CD4-positive, alpha-beta T cell treated with Interleukin-4 for 1 hour (primary cell): ENCODE measurements around the gene UBQLN1.
A peak's percentile ranks its signal among the peaks of the same experiment; 100 is the strongest.
"Not testable (repeated sequence)": the region's sequence is repeated elsewhere in the genome, so short reads cannot be mapped to it uniquely, and the experiment has no call there.

Experiments
- DNase-seq, 2 donors: peaks; one replicate each; pipeline ENCODE4 v3.0.0-alpha.2; 2020 to 2022

UBQLN1 gene

DNA sequence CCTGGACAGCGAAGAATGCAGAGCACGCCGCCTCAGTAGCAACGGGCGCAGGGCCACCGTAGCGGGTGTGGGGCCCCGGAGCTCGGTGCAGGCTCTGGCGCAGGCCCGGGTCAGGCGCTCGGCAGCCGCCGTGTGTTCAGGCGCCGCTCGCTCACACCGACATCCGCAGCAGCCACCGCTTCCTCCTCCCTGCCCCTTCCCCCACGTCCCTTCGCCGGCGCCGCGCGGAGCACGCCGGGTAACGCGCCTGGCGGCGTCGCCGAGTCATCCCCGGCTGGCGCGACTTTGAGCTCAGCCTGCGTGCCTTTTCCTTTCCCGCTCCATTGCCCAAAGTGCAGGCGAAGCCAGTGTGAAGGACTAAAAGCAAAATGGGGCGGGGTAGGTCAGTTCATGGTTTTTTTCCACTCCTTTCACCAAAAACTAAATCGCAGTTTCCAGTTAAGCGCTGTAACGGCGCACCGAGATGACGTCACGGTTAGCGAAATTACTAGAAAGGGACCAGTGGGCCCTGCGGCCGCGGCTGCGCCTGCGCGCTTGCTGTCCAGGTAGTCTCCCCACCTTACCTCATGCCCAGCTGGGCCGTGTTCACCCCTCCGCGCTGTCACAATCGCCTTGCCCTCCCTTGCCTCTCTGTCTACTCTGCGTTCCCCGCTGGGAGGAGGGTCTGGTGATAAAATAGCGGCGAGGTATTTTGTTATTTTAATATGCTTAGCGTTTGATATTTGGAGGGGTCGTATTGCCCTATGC, at the start of gene UBQLN1:
Gene UBQLN1, minus strand, starts transcription at position 191 of the 747 bp plus-strand sequence. CDS start 279 bp downstream, outside the sequence.
- DNase-seq, result peak; percentile 92

DNA sequence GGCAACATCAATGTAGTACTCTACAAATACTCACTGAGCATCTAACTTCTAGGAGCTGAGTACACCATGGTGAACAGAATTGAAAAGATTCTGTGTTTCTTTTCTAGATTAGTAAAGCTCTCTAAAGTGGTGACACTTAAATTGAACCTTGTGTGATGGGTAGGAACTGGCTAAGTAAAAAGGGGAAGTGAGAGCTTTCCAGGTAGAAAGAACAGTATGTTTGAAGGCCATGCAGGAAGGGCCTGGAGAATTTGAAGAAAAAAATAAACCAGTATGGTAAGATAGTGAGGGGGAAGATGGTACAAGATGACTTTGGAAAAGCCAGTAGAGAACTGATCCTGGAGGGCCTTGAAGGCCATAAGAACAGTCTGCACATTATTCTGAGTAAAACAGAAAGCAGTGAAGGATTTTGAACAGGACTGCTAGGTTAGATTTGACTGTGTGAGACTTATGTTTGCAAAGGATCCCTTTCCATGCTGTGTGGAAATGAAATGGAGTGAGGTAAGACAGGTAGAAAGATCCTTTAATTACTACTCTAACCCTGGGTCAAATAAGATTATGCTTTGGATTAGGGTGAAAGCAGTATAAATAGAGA, 46.7 kb upstream of the UBQLN1 start:
- DNase-seq, result no peak

DNA sequence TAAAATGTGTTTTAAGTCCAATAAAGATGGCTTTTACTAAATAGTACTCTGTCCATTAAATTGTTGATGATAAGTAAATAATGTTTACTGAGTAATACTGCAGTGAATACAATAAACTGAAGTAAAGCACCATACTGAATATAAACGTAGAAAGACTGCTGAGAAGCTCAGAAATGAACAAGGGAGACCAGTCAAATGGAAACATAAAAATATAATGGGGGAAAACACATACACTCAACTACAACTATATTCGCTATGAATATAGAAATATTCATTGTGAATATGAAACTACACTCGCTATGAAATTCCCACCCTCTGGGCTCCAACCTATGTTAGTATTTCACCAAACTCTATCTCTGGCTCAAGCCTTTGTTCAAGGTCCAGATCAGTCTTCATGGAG, 41.9 kb upstream of the UBQLN1 start:
- DNase-seq, result no peak

DNA sequence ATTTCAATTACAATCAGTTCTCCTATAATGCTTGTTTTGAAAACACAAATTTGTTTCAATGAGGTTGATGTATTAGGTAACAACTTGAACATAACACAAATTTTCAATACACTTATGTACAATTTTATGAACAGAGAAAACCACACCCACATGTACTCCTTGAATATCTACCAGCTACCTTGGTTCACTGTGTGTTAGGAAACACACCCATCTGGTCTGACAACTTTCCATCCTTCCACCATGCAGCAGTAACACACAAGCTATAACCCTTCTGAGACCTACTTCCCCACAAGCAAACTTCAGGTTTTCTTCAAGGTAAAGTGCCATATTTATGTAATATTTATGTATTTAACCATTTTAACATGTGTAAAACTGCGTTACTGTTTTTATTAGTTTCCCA, 36.4 kb upstream of the UBQLN1 start:
- no peak for DNase-seq

DNA sequence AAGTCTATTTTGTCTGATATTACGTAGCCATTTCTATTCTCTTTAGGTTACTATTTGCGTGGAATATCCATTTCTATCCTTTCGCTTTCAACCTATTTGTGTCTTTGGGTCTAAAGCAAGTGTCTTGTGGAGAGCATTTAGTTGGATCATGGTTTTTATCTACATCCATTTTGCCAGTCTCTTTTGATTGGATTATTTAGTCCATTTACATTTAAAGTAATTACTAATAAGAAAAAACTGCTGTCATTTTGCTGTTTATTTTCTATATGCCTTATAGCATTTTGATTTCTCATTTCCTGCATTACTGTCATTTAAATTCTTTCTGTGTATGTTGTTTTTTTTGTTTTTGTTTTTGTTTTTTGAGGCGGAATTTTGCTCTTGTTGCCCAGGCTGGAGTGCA, 26.0 kb upstream of the UBQLN1 start:
- DNase-seq, result no peak

DNA sequence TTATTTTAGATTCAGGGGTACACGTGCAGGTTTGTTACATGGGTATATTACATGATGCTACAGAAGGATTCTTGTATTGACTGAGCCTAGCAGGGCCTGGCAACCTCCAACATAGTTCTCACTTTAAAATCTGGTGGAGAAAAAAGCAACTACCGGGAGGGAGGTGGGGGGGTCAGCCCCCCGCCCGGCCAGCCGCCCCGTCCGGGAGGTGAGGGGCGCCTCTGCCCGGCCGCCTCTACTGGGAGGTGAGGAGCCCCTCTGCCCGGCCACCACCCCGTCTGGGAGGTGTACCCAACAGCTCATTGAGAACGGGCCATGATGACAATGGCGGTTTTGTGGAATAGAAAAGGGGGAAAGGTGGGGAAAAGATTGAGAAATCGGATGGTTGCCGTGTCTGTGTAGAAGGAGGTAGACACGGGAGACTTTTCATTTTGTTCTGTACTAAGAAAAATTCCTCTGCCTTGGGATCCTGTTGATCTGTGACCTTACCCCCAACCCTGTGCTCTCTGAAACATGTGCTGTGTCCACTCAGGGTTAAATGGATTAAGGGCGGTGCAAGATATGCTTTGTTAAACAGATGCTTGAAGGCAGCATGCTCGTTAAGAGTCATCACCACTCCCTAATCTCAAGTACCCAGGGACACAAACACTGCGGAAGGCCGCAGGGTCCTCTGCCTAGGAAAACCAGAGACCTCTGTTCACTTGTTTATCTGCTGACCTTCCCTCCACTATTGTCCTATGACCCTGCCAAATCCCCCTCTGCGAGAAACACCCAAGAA, 21.0 kb upstream of the UBQLN1 start:
- DNase-seq, result not testable (repeated sequence)

DNA sequence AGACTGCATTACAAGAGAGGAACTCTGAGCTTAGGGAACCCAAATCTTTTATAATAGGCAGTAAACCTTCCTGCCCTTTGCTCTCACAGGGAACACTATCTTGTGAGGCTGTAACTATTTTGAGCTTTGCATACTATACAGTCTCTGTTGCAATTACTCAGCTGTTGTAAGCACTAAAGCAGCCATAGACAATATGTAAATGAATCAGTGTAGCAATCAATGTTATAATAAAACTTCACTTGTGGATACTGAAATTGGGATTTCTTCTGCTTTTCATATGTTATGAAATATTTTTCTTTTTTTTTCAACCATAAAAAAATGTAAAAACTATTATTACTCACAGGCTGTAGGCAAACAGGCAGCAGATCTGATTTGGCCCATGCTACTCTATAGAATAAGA, 16.7 kb upstream of the UBQLN1 start:
- DNase-seq, result no peak

DNA sequence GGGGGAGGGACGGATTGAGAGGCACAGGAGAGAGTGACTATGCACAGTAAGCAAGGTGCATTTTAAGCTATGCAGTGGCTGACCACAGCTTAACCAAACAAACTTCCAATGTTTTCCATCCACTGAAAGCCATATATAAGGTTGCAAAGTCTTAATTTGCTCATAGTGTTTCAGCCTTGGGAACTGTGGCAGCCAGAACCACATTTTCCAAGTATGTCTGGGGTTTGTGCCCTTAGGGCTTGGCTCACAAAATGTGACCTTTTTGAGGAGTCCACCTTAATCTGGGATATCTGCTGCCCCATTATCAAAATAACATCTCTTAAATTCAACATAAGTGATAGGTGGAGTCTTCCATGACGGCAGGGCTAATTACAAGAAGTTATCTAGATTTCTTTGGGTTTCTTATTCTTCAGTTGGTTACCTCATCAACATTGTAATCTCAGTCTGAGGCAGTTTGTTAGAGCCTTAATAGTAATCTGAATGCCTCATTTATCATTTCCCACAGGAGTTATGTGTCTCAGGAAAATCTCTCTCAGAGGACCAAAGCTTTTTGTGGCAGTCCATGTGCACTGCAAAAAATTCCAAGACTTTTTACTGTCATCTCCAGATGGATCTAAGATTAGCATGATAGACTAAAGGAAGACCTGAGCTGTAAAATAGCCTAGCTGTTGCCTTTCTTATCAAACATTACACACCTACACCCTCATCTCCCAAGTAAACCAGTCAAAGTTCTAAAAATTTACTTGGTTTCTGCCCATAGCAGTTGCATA, 15.2 kb upstream of the UBQLN1 start:
- no peak for DNase-seq

DNA sequence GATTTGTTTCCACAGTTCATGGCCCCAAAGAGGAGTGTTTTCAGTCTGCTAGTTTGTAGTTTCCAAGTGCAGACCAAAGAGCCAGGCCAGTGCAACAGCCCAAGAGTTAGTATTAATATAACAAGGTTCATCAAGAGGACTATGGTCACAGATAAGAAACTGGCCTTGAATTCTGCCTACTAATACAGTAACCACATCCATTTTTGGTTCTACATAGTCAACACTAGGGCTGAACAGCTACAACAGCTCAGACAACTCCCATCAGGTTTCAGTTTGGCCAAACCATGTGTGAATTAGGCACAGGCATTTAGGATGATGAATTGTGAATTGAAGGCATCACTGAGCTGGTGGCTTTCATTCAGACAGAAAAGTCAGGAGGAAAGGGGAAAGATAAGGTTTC, 13.8 kb upstream of the UBQLN1 start:
- DNase-seq, result no peak

DNA sequence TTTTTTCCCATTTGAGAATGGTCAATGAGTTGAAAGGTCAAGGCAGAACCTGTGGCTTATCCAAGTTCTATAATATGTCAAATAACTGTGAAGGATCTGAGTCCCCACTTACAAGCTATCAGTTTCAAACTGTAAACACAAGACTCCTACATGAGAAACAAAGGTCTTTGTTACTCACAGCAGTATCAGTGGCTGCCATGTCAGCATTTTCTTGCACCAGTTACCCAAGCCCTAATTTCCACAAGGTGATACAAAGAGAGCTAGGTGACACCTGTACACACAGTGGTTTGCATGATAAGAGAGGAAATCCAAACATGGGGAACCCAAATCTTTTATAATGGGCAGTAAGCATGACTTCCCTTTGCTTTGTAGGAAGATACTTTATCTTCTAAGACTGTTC, 8.0 kb upstream of the UBQLN1 start:
- no peak for DNase-seq

DNA sequence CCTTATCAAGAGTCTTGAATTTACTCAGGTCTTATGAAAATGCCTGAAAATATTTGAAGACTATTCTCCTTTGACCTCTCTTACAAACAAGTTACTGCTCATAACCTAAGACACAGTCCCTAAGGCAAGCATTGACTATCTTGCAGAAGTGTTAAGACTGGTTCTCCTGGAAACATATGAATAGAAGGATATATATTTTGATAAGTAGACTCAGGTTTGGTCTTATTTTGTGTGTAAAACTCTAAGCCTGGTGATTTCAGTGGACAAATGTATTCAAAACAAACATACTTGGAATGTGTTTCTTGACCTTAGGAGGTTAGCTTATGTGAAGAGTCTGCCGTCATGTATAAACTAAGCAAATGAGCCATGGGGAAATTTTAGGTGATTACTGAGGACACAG, 7.5 kb upstream of the UBQLN1 start:
- DNase-seq, result no peak

DNA sequence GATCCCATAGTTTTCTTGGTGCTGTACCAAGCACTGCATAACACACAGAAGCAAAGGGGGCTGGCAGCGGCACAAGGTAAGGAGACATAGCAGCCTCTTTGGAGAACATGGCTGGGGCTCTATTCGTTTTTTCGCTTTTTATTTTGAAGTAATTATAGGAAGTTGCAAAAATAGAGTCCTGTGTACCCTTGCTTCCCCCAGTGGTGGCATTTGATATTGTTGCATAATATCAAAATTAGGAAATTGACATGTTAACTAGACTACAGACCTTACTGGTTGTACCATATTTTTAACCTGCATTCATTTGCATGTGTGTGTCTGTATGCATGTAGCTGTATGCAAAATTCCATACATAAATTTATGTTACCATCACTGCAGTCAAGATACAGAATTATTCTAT, 6.6 kb upstream of the UBQLN1 start:
- DNase-seq, result peak in 1 of 2 donors; percentile 35

DNA sequence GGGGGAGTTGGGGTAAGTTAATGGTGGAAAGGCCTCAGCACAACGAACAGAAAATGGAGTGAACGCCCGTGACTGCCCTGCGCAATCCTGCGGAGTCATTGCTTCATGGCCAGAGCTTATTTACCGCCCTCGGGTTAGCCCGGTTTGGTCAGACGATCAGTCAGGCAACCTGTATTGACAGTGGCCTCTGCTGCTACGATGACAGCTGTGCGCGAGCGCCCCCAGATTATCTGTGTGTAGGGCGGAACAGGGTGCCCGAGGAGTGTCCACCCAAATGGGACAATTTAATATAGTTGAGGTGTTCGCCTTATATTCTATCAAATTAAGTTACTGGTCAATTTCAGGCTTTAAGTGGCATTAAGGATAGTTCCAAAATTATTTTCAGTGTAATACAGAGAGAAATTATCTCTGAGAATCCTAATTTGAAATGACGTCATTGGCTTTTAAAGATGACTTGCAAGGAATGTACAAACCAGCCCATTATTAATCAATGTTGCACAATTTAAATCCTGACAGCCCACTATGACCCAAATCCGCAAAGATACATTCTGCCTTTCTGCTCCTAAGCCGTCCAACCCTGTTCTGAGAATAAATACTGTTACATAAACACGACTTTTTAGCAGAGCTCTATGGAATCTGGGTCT, 879 bp upstream of the UBQLN1 start:
- DNase-seq, result peak; percentile 72 to 78

DNA sequence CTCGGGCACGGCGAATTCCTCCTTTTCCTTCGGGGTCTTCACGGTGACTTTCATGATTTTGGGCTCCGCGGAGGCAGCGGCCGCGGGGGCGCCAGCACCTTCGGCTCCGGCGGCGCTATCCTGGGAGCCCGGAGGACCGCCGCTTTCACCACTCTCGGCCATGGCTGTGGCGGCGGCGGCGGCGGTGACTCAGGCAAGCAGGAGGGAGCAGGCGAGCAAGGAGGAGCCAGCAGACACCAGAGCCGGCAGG, 315 bp downstream of the UBQLN1 start:
- no peak for DNase-seq

DNA sequence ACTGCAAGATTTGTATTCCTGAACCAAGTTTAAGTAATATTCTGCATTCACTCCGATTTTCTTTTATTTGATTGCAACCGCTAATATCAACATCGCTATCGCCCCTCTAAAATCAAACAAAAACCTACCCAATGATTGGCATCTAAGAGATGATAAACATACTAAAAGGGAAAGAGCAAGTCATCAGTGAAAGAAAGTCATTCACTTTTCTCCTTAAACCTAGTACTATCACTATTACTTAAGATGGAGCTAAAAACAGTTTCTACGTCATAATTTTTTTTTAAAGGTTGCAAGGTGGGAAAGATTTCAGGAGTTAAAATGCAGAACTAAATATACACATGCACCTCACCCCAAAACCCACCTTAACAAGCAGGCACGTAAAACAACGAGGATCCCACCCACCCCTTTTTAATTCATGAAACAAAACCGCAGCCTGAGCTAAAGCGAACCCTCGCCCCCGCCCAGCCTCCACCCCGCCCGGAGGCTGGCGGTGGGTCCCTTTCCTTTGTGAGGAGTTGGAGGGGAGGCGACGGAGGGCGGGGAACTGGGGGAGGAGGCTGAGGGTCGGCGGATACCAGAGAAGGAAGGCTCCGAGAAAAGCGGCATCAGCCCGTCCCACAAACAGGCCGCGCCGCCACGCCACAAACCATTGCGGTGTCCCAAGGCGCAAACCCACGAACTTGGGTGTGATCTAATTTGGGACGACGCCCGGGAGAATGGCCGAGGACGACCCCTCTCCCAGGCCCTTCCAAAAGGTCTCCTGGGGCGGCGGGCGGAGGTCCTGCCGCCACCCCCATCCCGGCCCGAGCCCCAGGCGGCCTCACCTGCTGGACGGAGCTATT, 861 bp downstream of the UBQLN1 start:
- peak; percentile 61 to 76 for DNase-seq

DNA sequence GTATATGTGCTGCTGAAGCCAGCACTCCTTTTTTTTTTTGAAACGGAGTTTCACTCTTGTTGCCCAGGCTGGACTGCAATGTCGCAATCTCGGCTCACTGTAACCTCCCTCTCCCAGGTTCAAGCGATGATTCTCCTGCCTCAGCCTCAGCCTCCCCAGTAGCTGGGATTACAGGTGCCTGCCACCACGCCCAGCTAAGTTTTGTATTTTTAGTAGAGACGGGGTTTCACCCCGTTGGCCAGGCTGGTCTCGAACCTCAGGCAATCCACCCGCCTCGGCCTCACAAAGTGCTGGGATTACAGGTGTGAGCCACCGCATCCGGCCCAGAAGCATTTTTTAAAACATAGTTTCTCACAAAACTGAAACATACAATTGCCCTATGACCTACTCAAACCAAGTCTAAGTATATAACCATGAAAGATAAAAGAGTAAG, 2.5 kb downstream of the UBQLN1 start:
- peak in 1 of 2 donors; percentile 45 for DNase-seq

DNA sequence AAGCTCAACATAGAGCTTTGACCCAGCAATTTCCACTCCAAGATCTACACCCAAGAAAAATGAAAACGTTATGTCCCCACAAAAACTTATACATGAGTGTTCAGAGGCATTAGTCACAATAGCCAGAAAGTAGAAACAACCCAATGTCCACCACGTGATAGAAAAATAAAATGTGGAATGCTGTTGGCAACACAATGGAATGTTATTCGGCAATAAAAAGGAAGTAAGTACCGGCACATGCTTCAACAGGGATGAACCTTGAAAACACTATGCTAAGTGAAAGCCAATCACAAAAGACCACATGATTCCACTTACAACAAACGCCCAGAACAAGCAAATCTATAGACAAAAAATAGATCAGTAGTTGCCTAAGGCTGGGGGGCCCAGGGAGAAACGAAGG, 6.0 kb downstream of the UBQLN1 start:
- no peak for DNase-seq

DNA sequence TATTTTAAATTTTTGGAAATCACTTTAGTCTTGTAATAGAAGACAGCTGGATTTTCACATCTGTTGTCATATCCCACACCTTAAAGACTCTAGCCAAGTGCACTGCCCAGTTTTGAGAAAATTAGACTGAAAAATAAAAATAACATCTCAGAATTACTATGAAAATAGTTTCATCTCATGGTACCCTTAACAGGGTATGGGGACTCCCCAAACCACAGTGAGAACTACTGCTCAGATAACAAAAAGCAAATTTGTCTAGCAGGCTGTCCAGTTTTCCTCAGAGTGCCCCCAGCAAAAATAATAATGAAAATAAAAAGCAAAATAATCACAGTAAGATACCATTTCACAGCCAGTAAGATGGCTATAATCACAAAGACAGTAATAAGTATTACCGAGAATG, 6.5 kb downstream of the UBQLN1 start:
- no peak for DNase-seq

DNA sequence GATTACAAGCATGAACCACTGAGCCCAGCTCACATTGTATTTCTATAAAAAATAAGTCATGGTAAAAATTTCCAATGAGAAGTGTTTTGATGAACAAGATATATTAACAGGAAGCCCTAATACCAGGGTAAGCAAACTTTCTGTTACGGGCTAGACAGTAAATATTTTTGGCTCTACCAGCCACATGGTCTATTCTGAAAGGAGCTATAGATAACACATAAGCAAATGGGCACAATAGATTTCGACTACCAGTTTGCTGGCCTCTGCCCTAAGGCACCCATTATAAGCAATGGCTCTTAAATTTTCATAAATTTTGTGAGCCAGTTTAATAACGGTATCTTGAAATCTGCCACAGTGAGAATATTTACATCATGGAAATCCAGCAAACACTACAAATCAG, 8.1 kb downstream of the UBQLN1 start:
- no peak for DNase-seq

DNA sequence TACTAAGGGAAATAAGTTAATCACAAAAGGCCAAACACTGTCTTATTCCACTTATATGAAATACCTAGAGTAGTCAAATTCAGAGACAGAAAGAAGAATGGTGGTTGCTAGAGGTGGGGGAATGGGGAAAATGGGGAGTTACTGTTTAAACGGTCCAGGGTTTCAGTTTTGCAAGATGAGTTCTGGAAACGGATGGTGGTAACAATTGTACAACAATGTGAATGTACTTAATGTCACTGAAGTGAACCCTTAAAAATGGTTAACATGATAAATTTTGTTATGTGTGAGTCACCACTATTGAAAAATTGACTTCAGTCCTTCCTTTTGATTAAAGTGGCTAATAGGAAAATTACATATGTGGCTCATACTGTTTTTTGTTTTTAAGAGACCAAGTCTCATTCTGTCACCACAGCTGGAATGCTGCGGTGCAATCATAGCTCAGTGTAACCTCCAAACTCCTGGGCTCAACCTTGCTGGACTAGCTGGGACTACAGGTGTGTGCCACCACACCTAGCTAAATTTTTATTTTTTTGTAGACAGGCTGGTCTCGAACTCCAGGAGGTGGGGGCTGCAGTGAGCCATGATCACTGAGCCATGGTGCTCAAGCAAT, 8.7 kb downstream of the UBQLN1 start:
- no peak for DNase-seq

DNA sequence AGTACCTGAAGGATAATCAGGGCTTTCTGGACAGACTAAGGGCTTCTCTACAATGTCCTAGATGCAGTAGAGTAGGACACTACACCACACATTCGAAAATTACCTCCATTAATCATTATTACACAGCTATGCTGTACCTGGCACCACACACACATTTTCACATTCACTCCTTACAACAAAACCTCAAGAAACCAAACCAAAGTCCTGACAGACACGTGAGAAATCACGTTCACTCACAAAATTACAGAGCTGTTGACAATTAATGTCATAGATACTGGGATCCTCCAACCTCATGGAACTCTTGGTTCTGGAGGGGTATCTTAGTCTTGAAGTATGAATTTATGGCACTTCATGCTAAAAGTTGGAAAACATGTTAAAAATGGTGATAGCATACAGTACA, 16.3 kb downstream of the UBQLN1 start:
- no peak for DNase-seq

DNA sequence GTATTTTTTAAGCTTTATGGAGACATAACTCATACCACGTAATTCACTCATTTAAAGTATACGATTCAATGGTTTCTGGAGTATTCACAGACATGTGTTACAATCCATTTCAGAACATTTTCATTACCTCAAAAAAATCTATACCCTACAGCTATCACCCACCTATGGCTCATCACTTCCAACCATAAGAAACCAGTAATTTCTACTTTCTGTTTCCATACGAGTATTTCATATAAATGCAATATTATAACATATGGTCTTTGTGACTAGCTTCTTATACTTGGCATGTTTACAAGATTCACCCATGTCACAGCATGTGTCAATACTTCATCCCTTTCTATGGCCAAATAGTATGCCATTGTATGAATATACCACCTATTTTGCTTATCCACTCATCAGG, 18.8 kb downstream of the UBQLN1 start:
- DNase-seq, result no peak
